ENCODE data around the gene SLC22A12.
A peak's percentile ranks its signal among the peaks of the same experiment; 100 is the strongest.

Gene SLC22A12

GRCh38 chr11:64564947-64565889 lies 25.8 kb upstream of the SLC22A12 start:
- DNase-seq (ENCODE audit: low read depth): peak; percentile 50
- H3K4me3 ChIP-seq (ENCODE audit: low read depth, low read length): no peak overlapping the region
- peak; percentile 27 for TF ChIP-seq CTCF (IDR thresholded peaks at IDR 0.05; ENCODE audit: low read depth, low read length)
- TF ChIP-seq, protein P1, sequence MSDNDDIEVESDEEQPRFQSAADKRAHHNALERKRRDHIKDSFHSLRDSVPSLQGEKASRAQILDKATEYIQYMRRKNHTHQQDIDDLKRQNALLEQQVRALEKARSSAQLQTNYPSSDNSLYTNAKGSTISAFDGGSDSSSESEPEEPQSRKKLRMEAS (IDR thresholded peaks at IDR 0.05; ENCODE audit: low read depth, low read length): no peak

DNA sequence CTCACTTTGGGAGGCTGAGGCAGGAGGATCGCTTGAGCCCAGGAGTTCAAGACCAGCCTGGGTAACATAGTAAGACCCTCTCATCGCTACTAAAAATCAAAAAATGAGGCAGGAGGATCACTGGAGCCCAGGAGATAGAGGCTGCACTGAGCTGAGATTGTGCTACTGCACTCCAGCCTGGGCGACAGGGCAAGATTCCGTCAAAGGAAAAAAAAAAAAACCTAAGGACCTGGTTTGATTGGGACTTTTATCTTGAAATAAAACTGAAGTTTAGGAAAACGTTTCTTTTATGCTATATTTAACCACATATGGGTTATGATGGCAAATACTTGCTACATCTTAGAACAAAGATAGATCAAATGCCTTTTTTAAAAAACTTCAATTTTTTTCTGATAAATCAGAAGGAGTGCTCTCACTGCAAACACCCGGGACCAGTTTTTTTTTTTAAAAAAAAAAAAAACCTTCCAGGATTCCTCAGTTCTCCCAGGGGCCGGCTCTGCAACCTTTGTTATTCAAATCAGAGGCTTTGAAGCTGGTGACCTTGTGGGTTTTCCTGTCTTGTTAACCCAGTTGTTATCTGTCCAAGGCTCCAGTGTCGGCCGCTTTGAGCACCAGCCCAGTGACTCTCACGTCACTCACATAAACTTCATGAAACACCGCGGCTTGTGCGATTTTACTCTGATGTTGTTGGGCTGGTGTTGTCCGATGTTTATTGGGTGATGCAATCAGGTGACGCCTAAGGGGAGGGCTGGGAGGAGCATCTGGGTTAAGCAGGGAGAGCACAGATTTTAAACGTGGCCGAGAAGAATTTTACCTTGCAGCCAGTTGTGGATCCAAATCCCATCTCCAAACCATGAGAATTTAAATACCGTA lies 24.7 kb upstream of the SLC22A12 start:
- TF ChIP-seq POLR2A (IDR thresholded peaks at IDR 0.05; ENCODE audit: extremely low read depth, insufficient read length) (no peak), MYC (IDR thresholded peaks at IDR 0.05; ENCODE audit: low read depth, low read length) (no peak)
- TF ChIP-seq, protein P1 (IDR thresholded peaks at IDR 0.05; ENCODE audit: low read depth, low read length): peak; percentile 44
- no peak overlapping the region for H3K4me3 ChIP-seq (ENCODE audit: low read depth, low read length)
- DNase-seq (ENCODE audit: low read depth): peak; percentile 70

GRCh38 chr11:64566915-64567891 lies 23.8 kb upstream of the SLC22A12 start:
- DNase-seq (ENCODE audit: low read depth): no peak
- no peak overlapping the region for H3K4me3 ChIP-seq (ENCODE audit: low read depth, low read length)
- TF ChIP-seq POLR2A (IDR thresholded peaks at IDR 0.05; ENCODE audit: extremely low read depth, insufficient read length) (no peak), MYC (IDR thresholded peaks at IDR 0.05; ENCODE audit: low read depth, low read length) (no peak), CTCF (IDR thresholded peaks at IDR 0.05; ENCODE audit: low read depth, low read length) (no peak)
- TF ChIP-seq, protein P1 (IDR thresholded peaks at IDR 0.05; ENCODE audit: low read depth, low read length): no peak

DNA sequence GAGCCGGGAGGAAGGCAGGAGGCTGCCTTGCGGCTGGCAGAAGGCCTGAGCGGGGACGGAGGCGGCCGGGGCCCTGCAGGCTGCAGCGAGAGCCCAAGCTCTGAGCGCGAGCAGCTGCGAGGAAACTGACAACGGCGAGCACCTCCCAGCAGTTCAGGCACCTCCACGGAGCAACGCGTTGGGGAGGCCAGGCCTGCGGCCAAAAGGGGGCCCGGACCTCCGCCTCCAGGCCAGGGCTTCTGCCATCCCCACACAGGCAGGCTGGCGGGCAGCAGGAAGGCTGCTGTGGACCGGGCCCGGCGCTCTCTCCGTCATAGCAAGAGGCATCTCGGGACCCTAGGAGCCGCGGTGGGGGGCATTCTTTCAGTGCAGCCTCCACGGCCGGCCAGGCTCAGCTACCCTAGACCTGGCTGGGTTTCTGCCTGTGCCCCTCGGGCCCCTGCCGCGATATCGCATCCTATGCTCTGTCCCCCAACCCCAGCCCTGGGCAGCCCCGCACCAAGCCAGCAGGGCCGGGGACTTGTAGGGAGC lies 22.9 kb upstream of the SLC22A12 start:
- no peak overlapping the region for H3K4me3 ChIP-seq (ENCODE audit: low read depth, low read length)
- no peak for DNase-seq (ENCODE audit: low read depth)
- TF ChIP-seq, protein P1 (IDR thresholded peaks at IDR 0.05; ENCODE audit: low read depth, low read length): no peak
- TF ChIP-seq MYC (IDR thresholded peaks at IDR 0.05; ENCODE audit: low read depth, low read length): no peak
- TF ChIP-seq POLR2A (IDR thresholded peaks at IDR 0.05; ENCODE audit: extremely low read depth, insufficient read length): no peak
- TF ChIP-seq CTCF (IDR thresholded peaks at IDR 0.05; ENCODE audit: low read depth, low read length): no peak

DNA sequence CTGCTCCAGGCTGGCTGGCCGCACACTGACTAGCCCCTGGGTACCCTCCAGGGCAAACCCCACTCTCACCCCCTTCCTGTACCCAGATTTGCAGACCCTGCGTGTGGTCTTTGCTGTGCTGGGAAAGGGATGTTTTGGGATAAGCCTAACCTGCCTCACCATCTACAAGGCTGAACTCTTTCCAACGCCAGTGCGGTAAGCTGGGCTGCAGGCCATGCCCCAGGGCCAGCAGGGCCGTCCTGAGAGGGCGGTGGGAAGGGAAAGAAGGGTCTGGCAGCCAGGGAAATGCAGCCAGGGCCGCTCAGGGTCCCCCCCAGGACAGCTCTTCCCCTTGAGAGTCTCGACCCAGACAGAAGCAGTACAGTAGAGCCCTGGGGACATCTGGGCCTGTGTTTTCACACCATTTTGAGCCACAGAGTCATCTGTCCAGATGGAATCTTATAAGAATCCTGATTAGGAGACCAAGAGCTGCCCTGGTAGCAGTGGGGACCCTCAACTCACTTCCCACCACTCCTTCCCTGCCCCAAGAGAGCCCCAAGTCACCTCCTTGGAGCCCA lies 22.4 kb upstream of the SLC22A12 start:
- TF ChIP-seq, protein P1 (IDR thresholded peaks at IDR 0.05; ENCODE audit: low read depth, low read length): no peak
- no peak for TF ChIP-seq CTCF (IDR thresholded peaks at IDR 0.05; ENCODE audit: low read depth, low read length)
- TF ChIP-seq POLR2A (IDR thresholded peaks at IDR 0.05; ENCODE audit: extremely low read depth, insufficient read length): no peak
- no peak for TF ChIP-seq MYC (IDR thresholded peaks at IDR 0.05; ENCODE audit: low read depth, low read length)
- no peak overlapping the region for H3K4me3 ChIP-seq (ENCODE audit: low read depth, low read length)
- DNase-seq (ENCODE audit: low read depth): no peak

Data from NB4 (cell line).